Measurements from ENCODE around the gene TAB3. TPM values are rescaled to one million over a fixed set of nuclear protein-coding genes. Genes with fewer than 3 reads are reported as not detected.

TAB3 gene
- total RNA-seq, 1 donor from 2014 or later = 39.1 TPM

DNA sequence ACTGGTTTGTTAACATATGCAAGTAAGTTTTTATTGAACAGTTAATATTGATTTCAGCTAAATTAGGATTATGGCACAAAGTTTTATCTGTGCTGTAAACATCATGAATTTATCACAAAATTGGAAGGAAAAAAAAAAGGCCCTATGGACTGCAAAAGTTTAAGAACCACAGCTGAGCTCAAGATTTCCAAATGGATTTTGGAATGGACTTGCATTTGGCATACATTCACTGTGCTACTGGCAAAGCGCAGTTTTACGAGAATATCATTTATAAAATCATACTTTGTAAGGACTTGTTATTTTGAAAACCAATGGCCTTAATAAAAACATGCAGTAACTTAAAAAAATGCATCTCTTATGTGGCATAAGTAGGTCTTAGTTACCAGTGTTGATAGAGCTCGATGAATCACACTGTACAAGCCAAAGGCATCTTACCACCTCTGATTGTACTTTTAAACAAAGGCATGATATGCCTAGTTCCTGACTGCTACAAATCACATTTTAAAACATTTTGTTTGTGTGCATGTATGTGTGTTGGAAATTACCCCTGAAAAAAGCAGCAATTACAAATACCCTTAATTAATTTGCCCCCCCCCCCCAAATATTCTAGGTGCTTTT is 58.6 kb downstream of the TAB3 start:
- DNase-seq (ENCODE audit: low spot score, unreplicated experiment) = no peak
- no peaks in the 10 kb centered on the region for H3K27me3 Mint-ChIP-seq
- H3K36me3 Mint-ChIP-seq (ENCODE audit: insufficient read depth) = peaks cover 12% of the 10 kb centered on the region
- no peaks in the 10 kb centered on the region for H3K9me3 Mint-ChIP-seq (ENCODE audit: low read depth)
- TF ChIP-seq, protein P1, sequence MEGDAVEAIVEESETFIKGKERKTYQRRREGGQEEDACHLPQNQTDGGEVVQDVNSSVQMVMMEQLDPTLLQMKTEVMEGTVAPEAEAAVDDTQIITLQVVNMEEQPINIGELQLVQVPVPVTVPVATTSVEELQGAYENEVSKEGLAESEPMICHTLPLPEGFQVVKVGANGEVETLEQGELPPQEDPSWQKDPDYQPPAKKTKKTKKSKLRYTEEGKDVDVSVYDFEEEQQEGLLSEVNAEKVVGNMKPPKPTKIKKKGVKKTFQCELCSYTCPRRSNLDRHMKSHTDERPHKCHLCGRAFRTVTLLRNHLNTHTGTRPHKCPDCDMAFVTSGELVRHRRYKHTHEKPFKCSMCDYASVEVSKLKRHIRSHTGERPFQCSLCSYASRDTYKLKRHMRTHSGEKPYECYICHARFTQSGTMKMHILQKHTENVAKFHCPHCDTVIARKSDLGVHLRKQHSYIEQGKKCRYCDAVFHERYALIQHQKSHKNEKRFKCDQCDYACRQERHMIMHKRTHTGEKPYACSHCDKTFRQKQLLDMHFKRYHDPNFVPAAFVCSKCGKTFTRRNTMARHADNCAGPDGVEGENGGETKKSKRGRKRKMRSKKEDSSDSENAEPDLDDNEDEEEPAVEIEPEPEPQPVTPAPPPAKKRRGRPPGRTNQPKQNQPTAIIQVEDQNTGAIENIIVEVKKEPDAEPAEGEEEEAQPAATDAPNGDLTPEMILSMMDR (IDR thresholded peaks at IDR 0.05; ENCODE audit: unreplicated experiment) = no peak
- H3K4me1 Mint-ChIP-seq (ENCODE audit: low read depth) = no peaks in the 10 kb centered on the region
- no peak overlapping the region for H3K27ac Mint-ChIP-seq
- no peak overlapping the region for H3K4me3 Mint-ChIP-seq (ENCODE audit: low read depth)

DNA sequence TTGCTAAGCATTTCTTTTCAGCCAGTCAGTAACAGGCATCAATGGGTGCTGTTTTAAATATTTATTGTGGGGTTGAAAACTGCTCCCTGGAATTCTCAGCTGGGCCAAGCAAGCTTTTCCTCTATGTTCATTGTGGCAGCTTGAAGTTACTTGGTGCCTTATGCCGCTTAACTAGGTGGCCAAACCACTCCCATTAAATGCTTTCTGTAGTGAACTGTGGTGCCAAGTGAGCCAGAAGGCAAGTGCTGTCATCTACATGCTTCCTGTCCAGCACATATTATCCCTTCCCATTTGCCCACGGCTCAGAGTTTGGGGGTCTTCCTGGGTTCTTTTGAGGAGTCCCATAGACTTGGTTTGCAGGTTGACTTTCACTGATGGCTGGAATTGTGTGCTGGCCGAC is 64.8 kb downstream of the TAB3 start:
- no peak for DNase-seq (ENCODE audit: low spot score, unreplicated experiment)
- no peak overlapping the region for H3K4me3 Mint-ChIP-seq (ENCODE audit: low read depth)
- H3K36me3 Mint-ChIP-seq (ENCODE audit: insufficient read depth) = no peaks in the 10 kb centered on the region
- H3K27me3 Mint-ChIP-seq = no peaks in the 10 kb centered on the region
- no peaks in the 10 kb centered on the region for H3K9me3 Mint-ChIP-seq (ENCODE audit: low read depth)
- H3K27ac Mint-ChIP-seq = no peak overlapping the region
- TF ChIP-seq, protein P1 (IDR thresholded peaks at IDR 0.05; ENCODE audit: unreplicated experiment) = no peak
- H3K4me1 Mint-ChIP-seq (ENCODE audit: low read depth) = no peaks in the 10 kb centered on the region

DNA sequence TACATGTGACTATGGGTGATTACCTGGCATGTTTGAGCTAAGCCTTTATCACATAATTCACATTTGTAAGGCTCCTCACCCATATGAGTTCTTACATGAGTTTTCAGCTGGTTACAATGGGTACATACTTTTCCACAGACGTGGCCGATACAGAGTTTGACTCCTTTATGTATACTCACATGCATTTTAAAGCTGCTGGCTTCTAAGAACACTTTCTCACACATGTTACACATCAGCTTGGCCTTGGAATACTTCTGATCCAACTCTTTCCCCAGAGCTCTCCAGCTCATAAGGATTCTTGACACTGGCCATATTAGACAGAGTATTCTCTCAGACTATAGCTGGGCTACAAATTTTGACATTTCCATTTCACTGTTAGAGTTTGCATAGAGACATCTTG is 66.3 kb downstream of the TAB3 start:
- TF ChIP-seq, protein P1 (IDR thresholded peaks at IDR 0.05; ENCODE audit: unreplicated experiment) = no peak
- Mint-ChIP-seq H3K36me3 (ENCODE audit: insufficient read depth) (no peaks in the 10 kb centered on the region), H3K9me3 (ENCODE audit: low read depth) (no peaks in the 10 kb centered on the region), H3K27ac (no peak overlapping the region), H3K4me1 (ENCODE audit: low read depth) (no peaks in the 10 kb centered on the region), H3K4me3 (ENCODE audit: low read depth) (no peak overlapping the region), H3K27me3 (no peaks in the 10 kb centered on the region)
- DNase-seq (ENCODE audit: low spot score, unreplicated experiment) = no peak

- peak overlapping the region; percentile 6 for H3K27ac Mint-ChIP-seq
- TF ChIP-seq, protein P1 (IDR thresholded peaks at IDR 0.05; ENCODE audit: unreplicated experiment) = peak; percentile 18
- H3K36me3 Mint-ChIP-seq (ENCODE audit: insufficient read depth) = no peaks in the 10 kb centered on the region
- no peaks in the 10 kb centered on the region for H3K9me3 Mint-ChIP-seq (ENCODE audit: low read depth)
- no peak overlapping the region for H3K4me3 Mint-ChIP-seq (ENCODE audit: low read depth)
- H3K27me3 Mint-ChIP-seq = no peaks in the 10 kb centered on the region
- no peaks in the 10 kb centered on the region for H3K4me1 Mint-ChIP-seq (ENCODE audit: low read depth)
- no peak for DNase-seq (ENCODE audit: low spot score, unreplicated experiment)
Observed at GRCh38 chrX:30822068-30822681, 66.9 kb downstream of the TAB3 start.

- no peak for DNase-seq (ENCODE audit: low spot score, unreplicated experiment)
- Mint-ChIP-seq H3K4me3 (ENCODE audit: low read depth) (no peak overlapping the region), H3K9me3 (ENCODE audit: low read depth) (no peaks in the 10 kb centered on the region), H3K27ac (no peak overlapping the region), H3K36me3 (ENCODE audit: insufficient read depth) (no peaks in the 10 kb centered on the region), H3K27me3 (no peaks in the 10 kb centered on the region), H3K4me1 (ENCODE audit: low read depth) (no peaks in the 10 kb centered on the region)
- TF ChIP-seq, protein P1 (IDR thresholded peaks at IDR 0.05; ENCODE audit: unreplicated experiment) = no peak
Observed at GRCh38 chrX:30821116-30821515, 67.9 kb downstream of the TAB3 start.

Data from progenitor cell of endocrine pancreas (in vitro differentiated cells).